DMS153 treated with DMSO at 0.1 percent for 48 hours (cell line): ENCODE results near the gene BMS1.
"Not testable (repeated sequence)": the region's sequence is repeated elsewhere in the genome, so short reads cannot be mapped to it uniquely, and the experiment has no call there.

Source experiments
- DNase-seq: peaks from one replicate; lab custom pipeline; 2025; ENCODE audit not compliant: unreplicated experiment; lab: John Stamatoyannopoulos, UW

BMS1 gene

GRCh38 chr10:42865716-42866114 lies 83.1 kb downstream of the BMS1 start:
- no peak for DNase-seq

GRCh38 chr10:42866115-42866995 lies 83.8 kb downstream of the BMS1 start:
- DNase-seq, result no peak

GRCh38 chr10:42867571-42867970 lies 85.0 kb downstream of the BMS1 start:
- no peak for DNase-seq

GRCh38 chr10:42868530-42868929 lies 85.9 kb downstream of the BMS1 start:
- DNase-seq, result no peak

GRCh38 chr10:42869977-42870350 lies 87.4 kb downstream of the BMS1 start:
- no peak for DNase-seq

- not testable (repeated sequence) for DNase-seq
These were observed 88.6 kb downstream of the BMS1 start for GRCh38 chr10:42871138-42871641.

GRCh38 chr10:42871823-42872222 lies 89.2 kb downstream of the BMS1 start:
- DNase-seq, result no peak

- DNase-seq, result no peak
These were observed 90.4 kb downstream of the BMS1 start for GRCh38 chr10:42872865-42873435.

GRCh38 chr10:42874713-42875387 lies 92.3 kb downstream of the BMS1 start:
- DNase-seq, result no peak

- DNase-seq, result no peak
These were observed 92.8 kb downstream of the BMS1 start for GRCh38 chr10:42875388-42875755.

- DNase-seq, result no peak
These were observed 93.3 kb downstream of the BMS1 start for GRCh38 chr10:42875798-42876341.

GRCh38 chr10:42876476-42876875 lies 93.9 kb downstream of the BMS1 start:
- no peak for DNase-seq

- no peak for DNase-seq
These were observed 94.3 kb downstream of the BMS1 start for GRCh38 chr10:42876945-42877344.

GRCh38 chr10:42877496-42878030 lies 95.0 kb downstream of the BMS1 start:
- DNase-seq, result no peak

GRCh38 chr10:42878134-42878820 lies 95.7 kb downstream of the BMS1 start:
- DNase-seq, result no peak

GRCh38 chr10:42878821-42879195 lies 96.2 kb downstream of the BMS1 start:
- no peak for DNase-seq

GRCh38 chr10:42879380-42880254 lies 97.0 kb downstream of the BMS1 start:
- no peak for DNase-seq

GRCh38 chr10:42880255-42880620 lies 97.6 kb downstream of the BMS1 start:
- no peak for DNase-seq

GRCh38 chr10:42882597-42882996 lies 100.0 kb downstream of the BMS1 start:
- DNase-seq, result no peak
